IgD-negative memory B cell (primary cell): Measurements from ENCODE around the gene SCAMP1. TPM values are rescaled to one million over a fixed set of nuclear protein-coding genes. Genes with fewer than 3 reads are reported as not detected.

ENCODE experiments used
- H3K27ac Mint-ChIP-seq, 3 donors: one replicate each; pipeline ENCODE4 v1.8.0; 2020 to 2022; ENCODE audit warnings: mild to moderate bottlenecking in 3 of 3, mixed read lengths in 3 of 3, moderate library complexity in 1 of 3
- H3K27me3 Mint-ChIP-seq: one replicate; pipeline ENCODE4 v1.8.0; 2021; ENCODE audit warnings: mixed read lengths
- H3K36me3 Mint-ChIP-seq: one replicate; pipeline ENCODE4 v1.8.0; 2020; ENCODE audit warnings: mild to moderate bottlenecking, mixed read lengths
- H3K4me1 Mint-ChIP-seq, 3 donors: one replicate each; pipeline ENCODE4 v1.8.0; 2020 to 2022; ENCODE audit warnings: mixed read lengths in 3 of 3, mild to moderate bottlenecking in 1 of 3
- H3K4me3 Mint-ChIP-seq, 4 donors: one replicate each; pipeline ENCODE4 v1.8.0; 2020 to 2022; ENCODE audit warnings: mild to moderate bottlenecking in 4 of 4, mixed read lengths in 4 of 4, moderate library complexity in 3 of 4
- H3K9me3 Mint-ChIP-seq, 3 donors: one replicate each; pipeline ENCODE4 v1.8.0; 2020 to 2021; ENCODE audit warnings: mixed read lengths in 3 of 3, mild to moderate bottlenecking in 1 of 3
- polyA plus RNA-seq: library from polyadenylated mRNA; unstranded; fragments of 300-500 nt; fragmentation: Illumina TruSeq; gene quantifications from one replicate; pipeline ENCODE4 v1.2.3, GENCODE V29; 2021

SCAMP1 gene
- polyA plus RNA-seq, 1 donor from 2014 or later = 29.2 TPM

DNA sequence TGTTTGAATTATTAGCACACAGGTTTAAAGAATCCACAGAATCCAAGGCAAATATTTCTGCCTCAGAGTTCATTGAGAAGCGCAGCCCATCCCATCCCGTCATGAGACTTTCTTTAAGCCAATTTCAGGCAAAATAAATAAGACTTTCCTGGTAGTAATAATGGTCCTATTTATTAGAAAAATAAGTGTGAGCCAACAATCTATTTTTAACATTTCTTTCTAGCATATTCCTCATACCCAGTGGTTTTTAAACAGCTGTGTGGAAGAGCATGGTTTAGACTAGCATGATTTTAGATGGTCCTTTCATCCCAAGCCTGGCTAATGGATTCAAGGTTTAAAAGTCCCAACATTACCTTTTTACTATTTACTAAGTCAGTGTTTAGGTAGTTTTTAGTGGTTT is 125.8 kb downstream of the SCAMP1 start:
- H3K4me3 Mint-ChIP-seq = no peak overlapping the region

GRCh38 chr5:78487846-78488245 is 127.4 kb downstream of the SCAMP1 start:
- Mint-ChIP-seq H3K36me3 (peaks cover 5% of the 10 kb centered on the region), H3K27ac (peak overlapping the region in 1 of 3 donors; percentile 86), H3K27me3 (no peaks in the 10 kb centered on the region), H3K4me3 (no peak overlapping the region), H3K9me3 (no peaks in the 10 kb centered on the region), H3K4me1 (peaks cover 9 to 20% (median 11%) of the 10 kb centered on the region in 3 donors)

More for the DNA sequence above, 125.8 kb downstream of the SCAMP1 start:
- Mint-ChIP-seq H3K36me3 (peaks cover 5% of the 10 kb centered on the region), H3K27ac (no peak overlapping the region), H3K27me3 (no peaks in the 10 kb centered on the region), H3K9me3 (no peaks in the 10 kb centered on the region), H3K4me1 (peaks cover 9 to 22% (median 11%) of the 10 kb centered on the region in 3 donors)

DNA sequence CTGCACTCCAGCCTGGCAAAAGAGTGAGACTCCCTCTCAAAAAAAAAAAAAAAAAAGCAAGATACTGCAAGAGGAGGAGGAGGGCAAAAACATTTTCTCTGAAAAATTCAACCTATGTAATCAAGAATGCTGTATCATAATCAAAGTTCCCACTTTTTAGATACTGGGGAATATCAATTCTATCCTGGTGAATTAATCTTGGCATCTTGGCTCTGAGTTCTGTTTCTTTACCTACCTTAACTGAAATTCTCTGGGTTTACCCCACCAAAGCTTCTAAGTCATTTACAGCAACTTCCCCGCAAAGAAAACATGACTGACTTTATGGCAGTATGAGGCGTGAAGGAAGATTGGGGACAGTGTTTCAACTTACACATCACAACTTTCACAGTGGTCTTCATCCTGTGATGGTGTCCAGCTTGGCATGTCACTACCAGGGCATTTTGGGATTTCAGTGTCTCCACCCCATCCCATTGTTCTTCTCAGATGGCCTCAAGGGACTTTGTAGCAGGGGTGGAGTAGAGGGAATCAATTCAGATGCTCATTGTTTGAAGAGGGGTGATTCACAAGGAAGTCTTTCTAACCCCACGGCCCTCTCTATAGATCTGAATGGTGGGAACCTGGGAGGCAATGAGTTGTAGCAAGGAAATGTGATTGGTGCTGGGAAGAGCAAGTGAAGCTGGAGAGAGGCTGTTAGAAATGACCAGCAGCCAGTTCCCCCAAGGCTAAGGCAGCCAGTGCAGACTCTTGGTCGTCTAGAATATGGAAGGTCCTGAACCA is 130.5 kb downstream of the SCAMP1 start:
- Mint-ChIP-seq H3K4me3 (no peak overlapping the region), H3K9me3 (no peaks in the 10 kb centered on the region), H3K27ac (peak overlapping the region in 1 of 3 donors; percentile 82), H3K4me1 (peaks cover 0 to 2% (median 0%) of the 10 kb centered on the region in 3 donors), H3K36me3 (peaks cover 5% of the 10 kb centered on the region), H3K27me3 (no peaks in the 10 kb centered on the region)

GRCh38 chr5:78492224-78492623 is 131.8 kb downstream of the SCAMP1 start:
- no peak overlapping the region for H3K27ac Mint-ChIP-seq
- no peaks in the 10 kb centered on the region for H3K9me3 Mint-ChIP-seq

DNA sequence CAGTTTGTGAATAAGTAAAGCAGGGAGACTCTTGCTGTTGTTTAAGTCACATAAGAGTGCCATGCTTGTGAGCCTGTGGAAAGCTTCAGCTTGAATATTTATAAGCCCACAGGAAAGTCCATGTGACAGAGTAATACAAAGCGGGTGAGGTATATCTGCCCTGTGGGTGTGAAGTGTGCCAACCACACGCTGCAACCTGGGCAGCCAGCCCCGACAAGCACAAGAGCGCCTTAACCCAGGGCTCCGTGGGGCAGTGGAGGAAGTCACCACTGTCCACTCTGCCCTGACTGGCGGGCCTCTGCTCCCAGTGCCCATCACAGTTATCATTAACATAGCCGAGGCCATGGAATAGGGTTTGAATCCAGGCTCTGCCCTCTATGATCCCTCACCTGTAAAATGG is 132.2 kb downstream of the SCAMP1 start:
- H3K9me3 Mint-ChIP-seq = no peaks in the 10 kb centered on the region
- no peak overlapping the region for H3K27ac Mint-ChIP-seq
- no peaks in the 10 kb centered on the region for H3K27me3 Mint-ChIP-seq
- H3K4me3 Mint-ChIP-seq = no peak overlapping the region
- peaks cover 3% of the 10 kb centered on the region for H3K36me3 Mint-ChIP-seq
- H3K4me1 Mint-ChIP-seq = peaks cover 0 to 12% (median 9%) of the 10 kb centered on the region in 3 donors

More at GRCh38 chr5:78492224-78492623, 131.8 kb downstream of the SCAMP1 start:
- Mint-ChIP-seq H3K4me3 (no peak overlapping the region), H3K27me3 (no peaks in the 10 kb centered on the region), H3K36me3 (peaks cover 5% of the 10 kb centered on the region), H3K4me1 (peaks cover 0 to 8% (median 5%) of the 10 kb centered on the region in 3 donors)

DNA sequence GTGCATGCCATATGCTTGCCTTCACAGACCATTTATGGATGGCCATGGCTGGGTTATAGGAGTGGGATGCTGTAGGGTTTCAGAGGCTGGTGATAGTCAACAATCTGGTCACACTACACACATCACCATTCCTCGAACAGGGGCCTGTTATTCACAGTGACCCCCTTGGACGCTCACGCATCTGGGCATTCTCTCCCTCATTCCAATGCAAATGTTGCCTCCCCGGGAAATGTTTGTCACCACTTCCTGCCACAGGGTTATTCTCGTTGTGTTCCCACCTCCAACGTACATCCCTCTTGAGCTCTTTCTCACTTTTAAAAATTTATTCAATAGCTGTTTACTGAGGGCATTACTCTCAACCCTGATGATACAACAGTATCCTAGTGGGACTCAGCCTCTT is 135.4 kb downstream of the SCAMP1 start:
- H3K36me3 Mint-ChIP-seq = peaks cover 2% of the 10 kb centered on the region
- no peak overlapping the region for H3K27ac Mint-ChIP-seq
- no peaks in the 10 kb centered on the region for H3K9me3 Mint-ChIP-seq
- H3K4me3 Mint-ChIP-seq = no peak overlapping the region
- peaks cover 6 to 26% (median 26%) of the 10 kb centered on the region in 3 donors for H3K4me1 Mint-ChIP-seq
- no peaks in the 10 kb centered on the region for H3K27me3 Mint-ChIP-seq

- H3K4me3 Mint-ChIP-seq = no peak overlapping the region
- H3K27ac Mint-ChIP-seq = no peak overlapping the region
- H3K27me3 Mint-ChIP-seq = no peaks in the 10 kb centered on the region
- H3K4me1 Mint-ChIP-seq = peaks cover 6 to 26% (median 26%) of the 10 kb centered on the region in 3 donors
- no peaks in the 10 kb centered on the region for H3K9me3 Mint-ChIP-seq
- peaks cover 2% of the 10 kb centered on the region for H3K36me3 Mint-ChIP-seq
These were observed 136.0 kb downstream of the SCAMP1 start for GRCh38 chr5:78496373-78496772.

- Mint-ChIP-seq H3K27me3 (peaks cover under 1% of the 10 kb centered on the region), H3K9me3 (no peaks in the 10 kb centered on the region), H3K4me3 (peak overlapping the region in 2 of 4 donors; percentile 64 to 70), H3K27ac (peak overlapping the region in 1 of 3 donors; percentile 47), H3K4me1 (peaks cover 6 to 36% (median 30%) of the 10 kb centered on the region in 3 donors), H3K36me3 (peaks cover 2% of the 10 kb centered on the region)
These were observed 137.4 kb downstream of the SCAMP1 start for GRCh38 chr5:78497573-78498533.

DNA sequence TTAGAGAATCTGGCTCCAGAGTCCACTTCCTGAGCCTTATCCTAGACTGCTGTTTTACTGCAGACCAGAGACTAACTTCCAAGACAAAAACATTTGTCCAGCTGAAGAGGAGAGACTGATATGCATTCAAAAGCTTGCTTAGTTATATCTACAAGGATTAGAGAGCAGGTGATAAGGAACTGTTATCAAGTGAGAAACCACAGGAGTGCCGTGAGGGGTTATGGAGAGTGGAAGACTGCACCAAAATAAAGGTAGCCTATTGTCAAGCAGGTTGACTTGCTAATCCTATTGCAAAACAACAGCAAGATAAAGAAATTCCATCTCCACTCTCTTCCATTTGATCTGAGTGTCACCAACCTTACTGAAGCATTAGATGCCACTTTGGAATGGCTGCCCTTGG is 139.1 kb downstream of the SCAMP1 start:
- Mint-ChIP-seq H3K4me3 (no peak overlapping the region), H3K4me1 (peaks cover 6 to 36% (median 30%) of the 10 kb centered on the region in 3 donors), H3K36me3 (peaks cover 2% of the 10 kb centered on the region), H3K27ac (no peak overlapping the region), H3K9me3 (no peaks in the 10 kb centered on the region), H3K27me3 (peaks cover 1% of the 10 kb centered on the region)

DNA sequence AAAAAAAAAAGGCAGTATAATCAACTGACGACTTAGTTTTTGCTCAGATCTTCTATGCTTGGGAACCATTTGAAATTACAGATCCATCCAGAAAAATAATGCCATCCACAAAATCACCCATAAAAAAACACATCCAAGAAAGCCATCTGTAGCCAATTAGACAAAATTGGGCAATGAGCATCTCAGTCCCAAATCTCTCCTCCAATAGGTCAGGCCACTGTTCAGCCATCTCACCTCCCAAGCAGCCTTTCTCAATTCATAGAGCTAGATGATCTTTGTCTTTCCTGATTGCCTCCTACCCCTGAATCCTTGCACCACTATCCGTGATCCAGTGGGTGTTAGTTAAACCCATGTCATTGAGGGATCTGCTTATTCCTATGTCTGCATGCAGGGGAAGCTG is 139.6 kb downstream of the SCAMP1 start:
- Mint-ChIP-seq H3K4me1 (peaks cover 6 to 36% (median 30%) of the 10 kb centered on the region in 3 donors), H3K27me3 (peaks cover 1% of the 10 kb centered on the region), H3K4me3 (peak overlapping the region in 1 of 4 donors; percentile 4), H3K36me3 (peaks cover 2% of the 10 kb centered on the region), H3K27ac (no peak overlapping the region), H3K9me3 (no peaks in the 10 kb centered on the region)

DNA sequence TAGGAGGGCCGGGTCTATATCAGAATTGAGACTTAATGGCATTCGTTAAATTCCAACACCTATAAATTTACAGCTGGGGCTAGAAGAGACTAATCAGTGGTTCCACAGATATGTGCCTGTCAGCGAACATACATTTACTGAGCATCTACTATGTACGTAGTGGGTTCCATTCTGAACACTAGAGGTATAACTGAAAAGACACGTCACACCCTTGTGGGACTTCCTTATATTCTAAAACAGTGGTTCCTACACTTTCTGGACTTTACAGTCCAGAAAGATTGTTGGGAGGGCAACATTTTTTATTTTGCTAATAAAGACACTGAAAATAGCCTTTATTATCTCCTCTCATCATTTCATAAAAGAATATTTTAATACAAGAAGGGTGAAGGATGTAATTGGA is 140.5 kb downstream of the SCAMP1 start:
- peaks cover 2% of the 10 kb centered on the region for H3K36me3 Mint-ChIP-seq
- H3K9me3 Mint-ChIP-seq = no peaks in the 10 kb centered on the region
- H3K4me3 Mint-ChIP-seq = no peak overlapping the region
- peaks cover 1% of the 10 kb centered on the region for H3K27me3 Mint-ChIP-seq
- H3K4me1 Mint-ChIP-seq = peaks cover 6 to 36% (median 28%) of the 10 kb centered on the region in 3 donors
- H3K27ac Mint-ChIP-seq = peak overlapping the region in 1 of 3 donors; percentile 21

GRCh38 chr5:78501411-78502352 is 141.3 kb downstream of the SCAMP1 start:
- peaks cover 2% of the 10 kb centered on the region for H3K36me3 Mint-ChIP-seq
- H3K4me1 Mint-ChIP-seq = peaks cover 6 to 35% (median 28%) of the 10 kb centered on the region in 3 donors
- H3K27me3 Mint-ChIP-seq = peaks cover 1% of the 10 kb centered on the region
- H3K27ac Mint-ChIP-seq = peak overlapping the region in 1 of 3 donors; percentile 21
- no peaks in the 10 kb centered on the region for H3K9me3 Mint-ChIP-seq
- H3K4me3 Mint-ChIP-seq = peak overlapping the region in 1 of 4 donors; percentile 49

DNA sequence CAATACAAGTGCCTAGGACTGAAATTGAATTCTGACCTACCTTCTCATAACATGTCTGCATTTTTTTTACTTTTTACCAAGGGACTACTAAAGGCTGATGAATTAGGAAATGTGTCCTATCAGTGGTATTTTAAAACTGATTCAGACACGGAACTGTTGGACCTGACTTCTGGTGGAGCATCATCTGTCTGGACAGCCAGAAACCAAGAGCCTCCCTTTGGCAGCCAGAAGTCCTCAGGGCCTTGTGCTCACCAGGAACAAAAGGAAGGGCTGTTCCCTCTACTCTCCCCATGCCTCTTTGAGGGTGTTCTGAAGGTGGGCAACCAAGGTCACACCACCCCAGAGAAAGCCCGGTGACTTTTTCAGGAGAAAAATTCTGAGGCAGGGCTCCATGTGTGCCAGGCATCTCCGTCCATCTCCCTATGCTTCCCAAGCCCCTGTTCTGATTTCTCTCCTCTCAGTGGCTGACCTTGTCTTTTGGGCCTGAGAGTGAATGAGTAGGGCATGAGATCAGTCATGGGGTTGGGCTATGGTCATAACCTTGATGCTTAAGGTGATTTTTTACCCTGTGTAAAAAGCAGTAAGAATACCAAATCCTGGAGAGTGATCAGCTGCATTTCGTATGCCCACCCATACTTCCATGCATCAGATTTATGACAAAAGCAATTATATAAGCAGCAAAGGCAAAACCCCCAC is 143.7 kb downstream of the SCAMP1 start:
- no peak overlapping the region for H3K4me3 Mint-ChIP-seq
- H3K9me3 Mint-ChIP-seq = no peaks in the 10 kb centered on the region
- H3K27ac Mint-ChIP-seq = no peak overlapping the region
- peaks cover 0 to 20% (median 7%) of the 10 kb centered on the region in 3 donors for H3K4me1 Mint-ChIP-seq
- no peaks in the 10 kb centered on the region for H3K36me3 Mint-ChIP-seq
- peaks cover 1% of the 10 kb centered on the region for H3K27me3 Mint-ChIP-seq
